Measurements from ENCODE around the gene TRMU.

Gene TRMU

GRCh38 chr22:46336119-46337078 is 885 bp downstream of the TRMU start:
- DNase-seq (ENCODE audit: low spot score), result no peak

- DNase-seq (ENCODE audit: low spot score), result no peak
Observed at GRCh38 chr22:46337870-46338269, 2.4 kb downstream of the TRMU start.

DNA sequence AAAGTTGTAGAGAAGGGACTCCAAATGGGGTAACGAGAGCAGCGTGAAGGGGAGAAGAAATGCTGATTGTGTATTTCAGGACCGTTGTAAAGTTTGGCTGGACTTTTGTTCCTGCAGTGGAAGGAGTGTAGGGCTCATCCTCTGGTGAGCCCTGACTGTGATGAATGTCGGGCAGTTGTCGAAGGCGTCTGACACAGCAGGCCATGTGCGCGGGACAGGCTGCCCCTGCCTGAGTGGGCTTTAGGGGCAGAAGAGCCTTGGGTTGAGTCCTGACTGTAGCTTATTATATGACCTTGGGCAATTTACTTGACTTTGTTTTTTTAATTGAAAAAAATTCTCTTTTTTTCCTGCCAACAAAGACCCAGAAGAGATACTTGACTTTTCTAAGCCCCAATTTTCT is 3.1 kb downstream of the TRMU start:
- no peak for DNase-seq (ENCODE audit: low spot score)

- no peak for DNase-seq (ENCODE audit: low spot score)
Observed at GRCh38 chr22:46339956-46340355, 4.4 kb downstream of the TRMU start.

DNA sequence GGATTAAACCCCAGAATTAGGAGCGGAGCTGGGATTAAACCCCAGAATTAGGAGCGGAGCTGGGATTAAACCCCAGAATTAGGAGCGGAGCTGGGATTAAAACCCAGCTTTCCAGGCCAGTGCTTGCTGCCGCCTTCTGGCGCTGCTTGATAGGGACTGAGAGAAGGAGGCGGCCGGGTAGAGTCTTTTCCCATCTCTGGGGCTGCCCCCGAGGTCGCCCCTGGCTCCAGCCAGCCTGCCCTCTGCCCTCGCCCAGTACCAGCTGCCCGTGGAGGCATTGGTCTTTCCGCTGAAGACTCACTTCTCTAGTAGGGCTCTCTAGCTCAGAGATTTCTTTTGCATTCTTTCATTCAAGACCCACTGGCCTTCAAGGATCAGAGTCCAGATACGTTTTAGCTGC is 5.2 kb downstream of the TRMU start:
- DNase-seq (ENCODE audit: low spot score), result no peak

- DNase-seq (ENCODE audit: low spot score), result no peak
Observed at GRCh38 chr22:46346680-46347405, 11.3 kb downstream of the TRMU start.

DNA sequence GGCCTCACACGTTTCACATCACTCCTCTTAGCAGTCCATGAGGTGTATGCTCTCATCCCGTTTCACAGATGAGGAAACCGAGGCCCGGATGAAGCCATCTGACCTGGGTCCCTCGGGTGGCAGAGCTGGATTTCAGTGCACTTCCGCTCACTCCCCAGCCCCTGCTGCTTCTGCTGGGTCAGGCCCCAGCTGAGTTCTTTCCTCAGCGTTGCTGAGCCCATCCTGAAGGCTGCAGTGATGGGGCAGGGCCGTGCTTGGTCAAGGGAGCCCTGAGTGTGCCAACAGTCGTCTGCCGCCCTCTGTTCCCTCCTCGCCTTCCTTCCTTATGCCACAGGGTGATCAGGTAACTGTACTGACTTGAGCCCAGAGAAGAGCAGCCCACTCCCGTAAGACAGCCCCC is 12.1 kb downstream of the TRMU start:
- no peak for DNase-seq (ENCODE audit: low spot score)

- DNase-seq (ENCODE audit: low spot score), result no peak
Observed at GRCh38 chr22:46348099-46348695, 12.7 kb downstream of the TRMU start.

- no peak for DNase-seq (ENCODE audit: low spot score)
Observed at GRCh38 chr22:46349238-46349637, 13.7 kb downstream of the TRMU start.

DNA sequence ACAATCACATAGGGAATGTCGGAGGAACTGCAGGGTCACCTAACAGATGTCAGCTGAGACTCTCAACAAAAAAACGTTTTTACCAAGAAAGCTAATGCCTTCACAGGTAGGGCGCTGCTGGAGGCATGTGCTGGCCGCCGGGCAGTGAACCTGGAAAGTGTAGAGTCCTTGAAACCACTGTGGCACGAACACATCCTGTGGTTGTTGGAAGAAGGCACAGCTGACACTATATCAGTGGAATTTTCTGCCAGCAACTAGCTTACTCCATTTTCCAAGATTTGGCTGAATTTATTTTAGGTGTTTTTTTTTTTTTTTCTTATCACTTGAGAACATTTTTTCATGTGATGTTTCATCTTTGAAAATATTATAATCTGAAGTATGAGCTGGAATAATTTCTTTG is 14.2 kb downstream of the TRMU start:
- no peak for DNase-seq (ENCODE audit: low spot score)

DNA sequence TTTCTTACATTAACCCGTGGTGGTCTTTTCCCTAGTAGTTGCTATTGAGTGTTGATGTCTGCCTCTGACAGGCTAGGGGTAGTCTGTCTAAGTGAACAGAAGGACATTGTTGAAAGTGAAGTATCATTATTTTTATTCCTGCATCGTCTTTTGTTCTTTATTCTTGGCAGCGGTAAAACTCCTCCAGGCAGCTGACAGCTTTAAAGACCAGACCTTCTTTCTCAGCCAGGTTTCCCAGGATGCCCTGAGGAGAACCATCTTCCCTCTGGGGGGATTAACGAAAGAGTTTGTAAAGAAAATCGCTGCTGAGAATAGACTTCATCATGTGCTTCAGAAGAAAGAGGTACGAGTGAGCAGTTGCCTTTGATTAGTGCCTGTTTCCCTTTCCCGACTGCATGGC is 14.6 kb downstream of the TRMU start:
- no peak for DNase-seq (ENCODE audit: low spot score)

DNA sequence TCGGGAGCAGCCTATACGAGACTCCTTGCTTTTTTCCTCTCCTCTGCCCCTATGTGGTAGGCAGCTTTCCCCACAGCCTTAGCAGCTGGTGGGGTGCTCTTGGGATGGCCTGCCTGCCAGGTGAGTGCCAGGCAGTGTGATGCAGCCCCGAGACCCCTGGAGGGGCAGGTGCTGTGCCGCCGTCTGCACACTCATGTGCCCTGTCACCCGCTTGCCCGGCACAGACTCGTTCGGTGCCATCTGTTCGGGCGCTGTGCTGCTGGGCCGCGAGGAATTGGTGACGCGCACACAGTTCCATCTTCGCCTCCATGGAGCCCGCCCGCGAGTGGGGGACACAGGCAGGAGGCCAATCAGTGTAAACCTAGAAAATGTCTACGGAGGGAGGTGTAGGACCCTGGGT is 15.1 kb downstream of the TRMU start:
- DNase-seq (ENCODE audit: low spot score), result no peak

DNA sequence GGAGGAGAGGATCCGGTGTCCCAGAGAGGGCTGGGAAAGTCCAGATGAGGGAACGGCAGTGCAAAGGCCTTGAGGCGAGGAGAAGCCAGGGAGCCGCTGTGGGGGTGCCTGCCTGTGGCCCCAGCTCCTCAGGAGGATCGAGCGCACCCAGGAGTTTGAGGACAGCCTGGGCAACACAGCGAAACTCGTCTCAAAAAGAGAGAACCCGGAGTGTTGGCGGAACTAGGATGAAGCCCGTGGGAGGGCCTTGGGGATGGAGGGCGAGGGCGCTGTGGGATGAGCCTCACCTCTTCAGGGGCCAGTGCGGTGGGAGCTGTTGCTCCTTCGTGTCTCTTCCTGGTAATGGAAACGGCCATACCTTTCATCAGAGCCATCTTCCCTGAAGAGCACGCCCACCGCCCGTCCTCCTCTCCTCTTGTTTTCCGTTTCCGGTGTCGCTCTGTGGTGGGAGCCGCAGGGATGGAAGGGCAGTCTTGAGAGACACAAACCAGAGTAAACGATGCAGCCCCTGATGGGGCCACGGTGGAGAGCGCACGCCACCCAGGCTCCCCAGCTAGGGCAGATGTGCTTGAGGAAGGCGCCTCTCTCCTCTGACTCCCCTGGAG is 15.7 kb downstream of the TRMU start:
- no peak for DNase-seq (ENCODE audit: low spot score)

- DNase-seq (ENCODE audit: low spot score), result no peak
Observed at GRCh38 chr22:46351767-46352166, 16.3 kb downstream of the TRMU start.

GRCh38 chr22:46352276-46352675 is 16.8 kb downstream of the TRMU start:
- DNase-seq (ENCODE audit: low spot score), result no peak

DNA sequence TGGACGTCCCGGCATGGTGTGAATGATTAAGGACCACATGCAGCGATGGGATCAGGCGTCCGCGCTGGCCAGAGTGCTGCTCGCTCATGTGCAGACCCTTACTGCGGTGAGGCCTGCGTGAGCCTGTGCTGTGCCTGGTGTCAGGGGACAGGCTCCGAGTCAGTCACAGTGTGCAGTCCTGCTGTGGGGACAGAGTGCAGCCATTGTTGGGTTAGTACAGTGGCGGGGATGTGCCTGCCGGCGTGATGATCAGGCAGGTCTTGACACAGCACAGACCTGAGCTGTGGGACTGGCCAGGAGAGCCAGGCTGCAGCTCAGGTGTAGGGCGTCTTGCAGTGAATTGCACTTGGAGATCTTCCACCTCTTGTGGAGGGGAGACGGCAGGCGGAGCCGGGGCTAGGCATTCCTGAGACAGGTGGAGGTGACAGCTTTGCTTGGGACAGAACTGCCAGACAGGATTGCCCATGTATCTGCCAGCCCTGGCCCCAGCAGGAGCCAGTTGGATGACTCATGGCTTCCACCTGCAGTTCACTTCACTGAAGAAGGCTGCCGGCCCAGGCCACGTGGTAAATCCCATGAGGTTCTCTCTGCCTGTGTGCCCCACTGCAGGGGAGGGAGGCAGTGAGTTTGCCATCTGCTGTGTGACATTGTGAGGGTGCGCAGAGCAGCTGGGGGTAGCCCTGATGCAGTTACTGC is 17.3 kb downstream of the TRMU start:
- no peak for DNase-seq (ENCODE audit: low spot score)

GRCh38 chr22:46353483-46354105 is 18.1 kb downstream of the TRMU start:
- no peak for DNase-seq (ENCODE audit: low spot score)

- no peak for DNase-seq (ENCODE audit: low spot score)
Observed at GRCh38 chr22:46354176-46354992, 18.9 kb downstream of the TRMU start.

GRCh38 chr22:46354993-46355305 is 19.4 kb downstream of the TRMU start:
- no peak for DNase-seq (ENCODE audit: low spot score)

DNA sequence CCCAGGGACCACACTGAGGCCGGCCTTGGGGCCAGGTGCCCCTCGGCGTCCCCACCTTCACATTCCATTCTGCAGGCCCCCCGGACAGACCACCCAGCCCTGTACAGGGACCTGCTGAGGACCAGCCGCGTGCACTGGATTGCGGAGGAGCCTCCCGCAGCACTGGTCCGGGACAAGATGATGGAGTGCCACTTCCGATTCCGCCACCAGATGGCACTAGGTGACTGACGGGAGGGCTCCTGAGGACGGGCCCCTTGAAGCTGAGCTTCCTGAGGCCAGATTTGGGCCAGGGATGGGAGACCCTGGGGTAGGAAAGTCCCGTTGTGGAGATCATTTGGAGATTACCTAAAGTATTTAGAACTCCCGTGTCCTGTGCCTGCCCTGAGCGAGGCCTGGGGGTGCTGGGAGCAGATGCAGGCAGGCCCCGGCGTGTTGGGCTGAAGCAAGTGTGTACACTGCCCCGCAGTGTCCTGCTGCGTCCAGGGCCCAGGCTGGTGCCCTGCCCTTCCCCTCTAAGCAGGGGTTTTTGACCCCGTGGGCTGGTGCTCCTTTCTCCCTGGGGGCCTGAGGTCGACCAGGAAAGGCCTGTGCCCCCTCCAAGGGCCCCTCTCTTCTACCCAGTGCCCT is 20.0 kb downstream of the TRMU start:
- DNase-seq (ENCODE audit: low spot score), result peak; percentile 81
